Stimulated activated CD8-positive, alpha-beta memory T cell treated with anti-CD3 and anti-CD28 coated beads, Interleukin-15, amount 100 ng/mL, for 4 hours (primary cell): ENCODE results near the gene KMT2D.

Source experiments
- DNase-seq, 2 donors: peaks; one replicate each; pipeline ENCODE4 v3.0.0-alpha.2; 2020; ENCODE audit warnings: low read depth in 2 of 2

KMT2D gene

DNA sequence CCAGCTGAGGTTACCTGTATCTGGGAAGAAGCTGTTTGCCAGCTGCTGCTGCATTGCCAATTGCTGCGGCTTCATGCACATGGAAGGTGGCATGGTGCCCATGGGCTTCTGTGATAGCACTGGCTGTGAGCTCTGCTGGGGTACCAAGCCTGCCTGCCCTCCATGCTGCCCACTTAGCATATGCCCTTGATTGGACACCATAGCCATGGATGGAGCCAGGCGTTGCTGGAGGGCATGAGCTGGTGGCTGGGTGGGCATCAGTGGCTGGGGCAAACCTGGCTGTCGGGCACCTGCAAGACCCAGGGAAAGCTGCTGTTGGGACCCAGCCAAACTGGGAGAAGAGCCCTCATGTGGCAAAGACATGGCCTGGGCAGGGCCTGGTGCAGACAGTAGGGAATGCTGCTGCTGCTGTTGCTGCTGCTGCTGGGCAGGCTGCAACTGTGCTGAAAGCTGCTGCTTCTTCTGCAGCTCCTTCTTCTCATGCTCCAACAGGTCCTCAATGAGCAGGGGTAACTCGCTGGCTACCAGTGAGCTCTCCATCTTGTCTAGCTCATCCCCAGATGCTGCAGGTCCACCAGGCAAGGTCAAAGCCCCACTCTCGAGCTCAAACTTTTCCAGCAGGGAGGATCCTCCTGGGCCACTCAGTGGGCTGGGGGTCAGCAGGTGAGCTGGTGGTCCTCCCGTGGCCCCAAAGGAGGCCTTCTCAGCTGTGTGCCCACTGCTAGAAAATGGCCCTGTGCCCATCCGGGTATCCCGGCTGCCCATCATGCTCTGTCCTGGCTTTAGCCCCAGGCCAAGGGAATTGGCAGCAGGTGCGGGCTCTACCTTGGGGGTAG is 23.3 kb downstream of the KMT2D start:
- DNase-seq, result no peak

DNA sequence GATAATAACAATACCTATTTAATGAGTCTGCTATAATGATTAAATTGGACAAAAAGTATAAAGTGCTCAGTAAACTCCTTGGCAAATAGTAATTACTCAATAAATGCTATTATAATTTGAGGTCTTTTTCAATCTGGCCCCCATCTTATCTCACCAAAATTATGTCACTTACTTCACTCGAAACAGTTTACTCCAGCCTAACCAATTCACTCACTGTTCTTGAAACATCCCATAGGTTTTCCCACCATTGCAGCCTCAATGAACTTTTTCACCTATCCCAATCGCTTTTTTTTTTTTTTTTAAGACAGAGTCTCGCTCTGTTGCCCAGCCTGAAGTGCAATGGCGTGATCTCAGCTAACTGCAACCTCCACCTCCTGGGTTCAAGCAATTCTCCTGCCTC is 24.6 kb downstream of the KMT2D start:
- DNase-seq, result no peak

DNA sequence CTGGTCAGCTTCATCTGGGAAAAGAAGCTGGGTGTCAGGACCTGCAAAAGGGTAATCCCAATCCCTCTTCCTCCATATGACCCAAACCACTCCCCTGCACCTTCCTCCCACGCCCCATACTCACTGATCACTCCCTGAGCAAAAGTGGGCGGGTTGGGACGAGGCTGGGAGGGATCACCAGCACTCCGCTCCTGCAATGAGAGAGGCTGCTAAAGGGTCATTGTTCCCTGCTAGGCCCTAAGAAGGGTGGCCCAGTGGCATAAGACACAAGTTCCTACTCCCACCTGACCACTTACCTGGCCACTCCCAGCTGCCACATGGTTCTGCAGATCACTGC is 26.3 kb downstream of the KMT2D start:
- no peak for DNase-seq

DNA sequence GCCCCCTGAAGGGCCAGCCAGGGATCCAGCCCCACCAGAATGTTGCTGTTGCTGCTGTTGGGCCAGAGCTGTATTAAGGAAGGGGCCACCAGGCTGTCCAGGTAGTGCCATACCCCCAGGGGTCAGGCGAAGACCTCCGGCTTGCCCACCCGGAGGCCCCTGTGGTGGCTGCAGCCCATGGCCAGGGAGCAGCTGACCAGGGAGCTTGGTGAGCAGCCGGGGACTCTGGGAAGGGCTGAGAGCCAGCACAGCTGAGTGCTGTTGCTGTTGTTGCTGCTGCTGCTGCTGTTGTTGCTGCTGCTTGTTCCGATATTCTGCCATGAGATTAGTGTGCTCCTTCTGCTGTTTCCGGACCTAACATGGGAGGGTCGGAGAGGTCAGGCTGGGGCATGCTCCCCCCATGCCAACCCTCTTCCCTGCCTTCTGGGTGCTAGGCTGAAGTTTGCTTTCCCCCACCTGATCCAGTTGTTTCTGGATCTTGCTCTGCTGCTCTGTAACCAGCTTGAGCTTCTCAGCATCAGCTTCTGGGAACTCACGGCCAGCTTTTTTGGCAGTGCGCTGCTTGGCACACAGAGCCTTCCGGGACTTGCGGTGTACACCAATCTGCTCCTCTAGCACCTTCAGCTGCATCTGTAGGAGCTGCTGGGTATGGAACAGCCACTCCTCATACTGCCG is 26.8 kb downstream of the KMT2D start:
- DNase-seq, result no peak

DNA sequence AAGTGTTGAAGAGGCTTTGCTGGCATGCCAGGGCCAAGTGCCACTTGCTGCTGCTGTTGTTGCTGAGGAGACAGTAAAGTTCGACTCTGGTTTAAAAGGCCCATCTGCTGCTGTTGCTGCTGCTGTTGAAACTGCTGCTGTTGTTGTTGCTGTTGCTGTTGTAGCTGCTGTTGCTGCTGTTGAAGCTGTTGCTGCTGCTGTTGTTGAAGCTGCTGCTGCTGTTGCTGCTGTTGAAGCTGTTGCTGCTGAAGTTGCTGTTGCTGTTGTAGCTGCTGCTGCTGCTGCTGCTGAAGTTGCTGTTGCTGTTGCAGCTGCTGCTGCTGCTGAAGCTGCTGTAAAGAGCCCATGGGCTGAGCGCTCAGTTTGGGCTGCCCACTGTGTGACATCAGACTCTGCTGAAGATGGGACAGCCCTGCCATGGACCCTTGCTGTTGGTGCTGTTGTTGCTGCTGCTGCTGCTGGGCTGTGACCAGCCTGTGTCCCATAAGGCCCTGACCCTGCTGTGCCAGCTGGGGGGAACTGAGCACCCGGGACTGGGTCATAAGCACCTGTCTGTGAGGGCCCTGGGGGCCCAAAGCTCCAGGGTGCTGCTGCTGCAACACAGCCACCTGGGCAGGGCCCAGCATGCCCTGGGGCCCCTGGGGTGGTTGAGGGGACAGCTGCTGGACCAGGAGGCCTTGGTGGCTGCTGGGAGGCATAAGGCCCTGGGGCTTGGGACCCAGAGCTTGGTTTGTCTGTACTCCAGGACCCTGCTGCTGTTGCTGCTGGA is 27.7 kb downstream of the KMT2D start:
- DNase-seq, result no peak

DNA sequence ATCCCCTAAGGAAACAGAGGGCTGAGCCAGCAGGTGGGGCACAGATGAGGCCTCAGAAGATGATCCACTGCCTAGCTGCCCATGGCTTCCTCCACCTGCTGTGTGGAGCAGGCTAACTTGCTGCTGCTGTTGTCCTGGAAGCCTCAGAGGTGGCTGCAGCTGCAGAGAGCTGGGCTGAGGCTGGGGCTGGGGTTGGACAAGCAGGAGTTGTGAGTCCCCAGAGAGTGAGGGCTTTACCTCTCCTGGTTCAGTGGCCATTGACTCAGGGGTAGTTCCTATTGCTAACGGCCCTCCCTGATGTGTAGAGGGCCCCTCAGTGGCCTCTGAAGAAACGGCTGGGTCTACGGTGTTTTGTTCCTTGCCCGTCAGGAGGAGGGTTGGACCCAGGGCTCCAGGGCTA is 28.3 kb downstream of the KMT2D start:
- no peak for DNase-seq

DNA sequence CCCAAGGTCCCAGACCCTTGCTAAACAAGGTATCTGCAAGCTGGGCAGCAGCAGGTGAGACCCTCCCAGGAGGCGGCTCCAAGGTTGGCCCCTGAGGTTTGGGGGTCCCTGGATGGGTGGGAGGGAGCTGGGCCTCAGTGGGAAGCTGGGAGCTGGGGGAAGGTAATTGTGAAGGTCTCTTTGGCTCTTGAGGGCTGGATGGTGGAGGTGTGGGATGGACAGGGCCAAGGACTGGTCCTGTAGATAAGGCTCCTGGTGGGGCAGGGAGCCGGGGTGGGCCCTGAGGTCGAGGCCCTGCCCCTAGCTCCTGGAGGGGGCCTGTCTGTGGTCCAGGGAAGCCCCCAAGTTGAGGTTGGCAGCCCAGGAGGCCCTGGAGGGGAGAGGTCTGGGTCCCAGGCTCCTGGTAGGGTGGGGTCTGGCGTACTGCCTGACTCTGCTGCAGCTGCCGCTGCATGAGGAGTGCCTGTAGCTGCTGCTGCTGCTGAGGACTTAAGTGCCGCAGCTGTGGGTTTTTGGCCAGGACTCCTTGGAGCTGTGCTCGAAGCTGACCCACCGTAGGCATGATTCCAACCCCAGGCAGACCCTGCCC is 28.9 kb downstream of the KMT2D start:
- DNase-seq, result no peak

DNA sequence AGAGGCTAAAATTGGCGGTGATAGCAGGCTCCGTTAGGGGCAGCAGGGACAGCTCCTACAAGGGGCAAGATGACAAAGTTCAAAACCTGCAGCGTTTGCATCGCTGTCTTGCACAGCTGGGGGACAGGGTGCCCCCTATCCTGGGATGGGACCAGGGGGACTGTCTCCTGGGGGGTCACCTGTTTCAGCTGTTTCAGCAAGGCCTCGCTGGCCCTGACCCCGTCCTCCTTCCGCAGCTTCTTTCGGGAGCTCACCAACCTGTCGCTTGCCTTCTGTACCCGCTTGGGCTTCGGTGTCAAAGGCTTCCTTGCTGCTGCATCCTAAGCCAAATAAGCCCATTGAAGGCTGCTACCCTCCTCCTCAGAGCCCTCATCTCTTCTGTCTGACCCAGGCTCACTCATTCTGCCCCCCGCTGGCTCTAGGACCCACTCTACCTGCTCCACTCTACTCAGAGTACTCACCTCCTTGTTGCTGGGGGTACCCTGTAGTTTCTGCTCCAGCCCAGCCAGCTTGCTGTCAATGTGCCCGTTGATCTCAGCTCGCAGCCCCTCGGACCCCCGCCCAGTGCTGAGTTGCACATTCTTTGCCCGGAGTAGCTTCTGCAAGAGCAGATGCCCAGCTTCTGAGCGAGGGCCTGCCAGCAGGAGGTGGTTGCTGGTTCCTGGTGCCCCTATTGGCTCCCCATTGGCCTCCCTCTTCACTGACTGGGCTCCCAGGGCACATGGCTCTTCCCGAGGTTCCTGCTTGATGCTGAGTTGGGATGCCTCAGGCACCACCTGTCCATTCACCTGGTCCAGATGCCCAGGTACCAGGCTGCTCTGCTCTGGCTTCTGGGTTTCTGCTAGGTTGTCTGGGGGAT is 29.7 kb downstream of the KMT2D start:
- no peak for DNase-seq

DNA sequence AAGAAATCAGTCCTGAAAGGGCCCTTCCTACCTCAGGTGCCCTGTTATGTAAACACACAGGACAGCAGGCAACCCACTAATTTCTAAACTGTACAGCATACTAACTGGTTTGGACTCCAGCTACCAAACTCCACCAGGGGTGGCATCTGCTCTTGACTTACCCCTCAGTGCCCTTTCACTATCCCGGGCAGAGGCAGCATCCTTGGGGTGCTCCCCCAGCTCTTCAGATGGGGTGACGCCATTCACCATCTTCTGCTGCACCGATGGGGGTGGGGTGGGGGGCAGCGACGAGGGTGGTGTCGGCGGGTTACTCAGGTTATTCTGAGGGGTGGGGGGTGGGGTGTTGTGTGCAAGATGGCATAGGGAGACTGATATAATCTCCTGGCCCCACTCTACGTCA is 30.5 kb downstream of the KMT2D start:
- DNase-seq, result no peak

DNA sequence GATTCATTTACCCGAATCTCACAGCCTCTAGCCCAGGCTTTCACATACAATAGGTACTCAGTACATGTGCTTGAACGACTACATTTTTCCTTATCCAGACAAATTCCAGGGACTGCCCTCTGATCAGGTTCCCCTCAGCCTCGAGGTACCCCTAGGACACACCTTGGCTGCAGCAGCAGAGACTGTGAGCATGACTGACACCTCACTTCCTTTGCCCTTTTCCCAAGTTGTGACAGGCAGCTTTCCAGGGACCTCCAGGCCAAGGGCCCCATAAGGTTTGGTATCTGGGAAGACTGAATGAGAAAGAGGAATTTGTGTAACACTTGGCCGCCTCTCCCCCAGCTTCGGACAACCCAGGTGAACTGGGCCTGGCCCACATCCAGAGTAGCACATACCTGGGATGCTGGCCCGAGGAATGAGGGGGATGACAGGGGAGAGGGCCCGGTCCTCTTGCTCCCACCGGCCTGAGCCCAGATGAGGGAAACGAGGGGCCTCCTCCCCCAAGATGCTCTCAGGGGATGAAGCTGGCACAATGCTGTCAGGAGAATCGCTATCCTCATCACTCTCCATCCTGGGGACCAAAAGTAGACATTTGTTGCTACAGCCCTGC is 31.8 kb downstream of the KMT2D start:
- no peak for DNase-seq

DNA sequence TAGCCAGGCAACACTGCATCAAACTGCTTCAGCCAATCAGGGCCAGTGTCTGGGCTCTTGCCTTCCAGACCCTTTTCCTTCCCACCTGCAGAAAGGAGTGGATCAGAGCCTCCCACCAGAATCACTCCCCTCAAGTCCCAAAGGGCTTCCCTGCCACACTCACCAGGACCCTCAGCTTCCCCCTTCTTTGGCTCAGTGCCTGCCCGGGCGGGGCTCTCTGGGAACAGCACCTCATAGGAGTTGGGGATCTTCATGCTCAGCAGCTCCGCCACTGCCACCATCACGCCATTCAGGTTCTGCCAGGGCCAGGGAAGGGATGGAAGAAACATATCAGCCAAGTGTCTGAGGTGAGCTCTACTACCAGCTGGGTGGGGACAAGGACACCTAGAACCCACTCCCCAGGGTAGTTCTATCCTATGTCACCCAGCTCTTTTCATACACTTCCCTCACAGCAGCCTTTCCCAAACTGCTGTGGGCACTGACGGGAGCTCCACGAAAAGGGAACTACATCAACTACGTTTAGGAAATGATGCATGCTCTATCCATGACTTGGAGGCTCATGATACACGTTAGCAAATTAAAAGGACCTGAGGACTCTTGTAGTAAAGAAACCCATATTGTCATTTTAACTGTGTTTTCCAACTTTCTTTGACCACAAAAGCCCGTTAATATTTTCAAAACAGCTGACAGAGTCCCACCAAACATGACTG is 32.6 kb downstream of the KMT2D start:
- no peak for DNase-seq

DNA sequence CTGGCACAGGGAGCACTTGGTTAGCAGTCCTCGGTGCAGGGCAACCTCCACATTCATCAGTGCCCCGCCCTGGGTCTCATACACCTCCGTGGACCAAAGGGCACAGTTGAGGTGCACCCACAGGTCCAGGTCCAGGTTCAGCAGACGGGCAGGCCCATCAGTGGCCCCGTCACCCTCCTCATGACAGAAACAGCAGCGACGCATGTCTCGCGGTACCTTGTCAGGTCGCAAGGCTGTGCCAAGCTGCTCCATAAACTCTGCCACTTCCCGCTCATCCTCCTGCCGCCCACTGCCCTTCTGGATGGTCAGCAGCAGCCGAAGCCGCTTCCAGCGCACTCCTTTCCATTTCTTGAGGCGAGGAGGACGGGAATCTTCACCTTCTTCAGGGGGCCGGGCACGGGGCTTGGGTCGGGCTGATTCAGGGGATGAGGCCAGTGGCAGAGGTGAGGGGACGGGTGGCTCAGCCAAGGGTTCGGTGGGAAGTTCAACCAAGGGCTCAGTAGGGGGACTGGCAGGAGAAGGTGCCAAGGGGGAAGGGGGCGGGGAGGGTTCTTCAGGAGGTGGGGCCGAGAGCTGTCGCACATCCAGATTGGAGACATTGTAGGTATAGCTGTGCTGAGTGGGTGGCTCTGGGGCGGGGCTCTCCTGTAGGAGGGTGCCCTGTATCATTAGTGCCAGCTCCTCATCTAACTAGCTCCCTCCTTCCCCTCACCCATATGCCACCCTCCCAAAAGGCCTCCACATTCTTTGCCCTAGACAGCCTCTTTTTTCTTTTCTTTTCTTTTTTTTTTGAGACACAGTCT is 33.7 kb downstream of the KMT2D start:
- no peak for DNase-seq

DNA sequence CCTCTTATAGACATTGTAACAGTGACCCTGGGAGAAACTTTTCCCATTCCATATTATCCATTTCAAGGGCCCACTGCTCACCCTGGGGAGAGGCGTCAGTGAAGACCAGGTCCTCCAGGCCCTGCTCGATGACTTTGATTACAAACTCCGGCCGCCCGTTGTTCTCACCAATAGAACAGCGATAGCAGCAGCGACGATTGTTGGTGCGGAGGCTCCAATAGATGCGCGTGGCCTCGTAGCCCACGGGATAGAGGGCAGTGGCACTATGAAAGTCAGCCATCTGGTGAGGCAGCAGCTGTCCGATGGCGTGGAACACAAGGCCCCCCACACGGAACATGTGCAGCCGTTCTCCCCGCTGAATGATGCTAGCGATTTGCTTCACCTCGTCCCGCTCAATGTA is 34.5 kb downstream of the KMT2D start:
- DNase-seq, result no peak

DNA sequence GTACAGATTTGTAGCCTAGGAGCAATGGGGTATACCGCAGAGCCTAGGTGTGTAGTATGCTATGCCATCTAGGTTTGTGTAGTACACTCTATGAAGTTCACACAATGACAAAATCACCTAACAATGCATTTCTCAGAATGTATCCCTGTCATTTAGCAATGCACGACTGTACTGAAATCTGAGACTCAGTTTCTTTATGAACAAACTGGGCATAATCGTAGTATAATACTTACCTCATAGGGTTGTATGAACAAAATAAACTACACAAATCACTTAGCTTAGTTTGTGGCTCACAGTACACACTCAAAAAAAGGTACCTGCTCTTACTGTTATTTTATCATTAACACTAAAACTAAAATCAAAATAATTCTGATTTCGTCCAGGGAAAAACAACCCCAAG is 35.1 kb downstream of the KMT2D start:
- no peak for DNase-seq

DNA sequence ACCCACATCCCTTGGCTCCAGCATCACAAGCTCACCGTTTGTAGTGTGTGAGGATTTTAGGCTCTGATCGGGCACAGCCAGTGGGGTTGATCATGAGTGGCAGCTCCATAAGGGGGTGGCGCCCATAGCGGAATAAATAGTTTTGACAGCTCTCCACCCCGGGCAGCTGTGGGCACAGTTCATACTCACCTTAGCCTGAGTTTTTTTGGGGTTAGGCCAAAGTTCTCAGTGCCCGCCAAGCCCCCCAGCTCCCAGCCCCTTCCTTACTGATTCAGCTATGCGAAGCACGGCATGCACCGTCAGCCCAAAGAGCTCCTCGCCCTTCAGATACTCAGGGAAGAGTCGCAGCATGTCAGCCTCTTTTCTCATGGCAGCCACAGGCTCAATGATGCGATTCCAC is 36.1 kb downstream of the KMT2D start:
- no peak for DNase-seq

DNA sequence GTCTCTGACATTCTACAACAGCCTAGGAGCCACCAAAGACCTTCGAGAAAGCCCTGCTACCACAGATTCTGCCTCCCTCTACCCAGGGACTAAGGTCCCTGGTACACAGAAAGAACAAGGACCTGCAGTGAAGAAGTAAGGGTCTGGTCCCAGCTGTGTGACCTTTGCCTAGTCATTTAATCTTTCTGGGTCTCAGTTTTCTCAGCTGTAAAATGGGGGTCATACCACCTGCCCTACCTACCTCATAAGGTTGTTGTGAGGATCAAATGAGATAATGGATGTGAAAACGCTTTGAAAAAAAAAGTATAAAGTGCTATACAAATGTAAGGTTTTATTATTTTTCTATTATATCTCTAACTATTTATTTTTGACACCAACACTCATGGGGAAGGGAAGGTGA is 36.8 kb downstream of the KMT2D start:
- DNase-seq, result no peak

DNA sequence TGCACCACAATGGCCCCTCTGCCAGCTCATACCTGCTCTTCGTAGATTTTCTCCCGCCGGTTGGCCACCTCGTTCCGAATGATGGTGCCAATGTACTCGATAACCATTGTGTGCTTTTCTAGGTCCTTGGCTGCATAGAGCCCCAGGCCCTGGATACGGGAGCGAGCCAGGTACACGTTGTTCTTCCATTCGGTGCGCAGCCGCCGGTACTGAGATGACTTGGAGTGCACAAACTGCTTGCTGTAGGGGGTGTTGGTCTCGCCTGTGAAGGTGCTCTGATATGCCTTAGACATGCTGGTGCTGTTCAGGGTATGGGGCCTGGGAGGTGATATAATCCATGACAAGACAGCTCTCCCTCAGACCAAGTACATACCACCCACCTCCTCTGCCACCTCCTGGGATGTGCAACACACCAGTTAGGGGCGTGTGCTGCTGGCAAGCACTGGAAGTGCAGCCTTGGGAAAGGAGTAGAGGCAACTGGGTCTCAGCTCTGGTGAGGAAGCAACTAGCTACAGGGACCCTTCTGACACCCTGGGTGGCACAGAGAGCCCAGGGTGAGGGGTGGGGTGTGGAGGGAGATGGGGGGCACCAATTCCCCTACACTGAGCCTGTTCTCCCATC is 37.9 kb downstream of the KMT2D start:
- DNase-seq, result no peak

DNA sequence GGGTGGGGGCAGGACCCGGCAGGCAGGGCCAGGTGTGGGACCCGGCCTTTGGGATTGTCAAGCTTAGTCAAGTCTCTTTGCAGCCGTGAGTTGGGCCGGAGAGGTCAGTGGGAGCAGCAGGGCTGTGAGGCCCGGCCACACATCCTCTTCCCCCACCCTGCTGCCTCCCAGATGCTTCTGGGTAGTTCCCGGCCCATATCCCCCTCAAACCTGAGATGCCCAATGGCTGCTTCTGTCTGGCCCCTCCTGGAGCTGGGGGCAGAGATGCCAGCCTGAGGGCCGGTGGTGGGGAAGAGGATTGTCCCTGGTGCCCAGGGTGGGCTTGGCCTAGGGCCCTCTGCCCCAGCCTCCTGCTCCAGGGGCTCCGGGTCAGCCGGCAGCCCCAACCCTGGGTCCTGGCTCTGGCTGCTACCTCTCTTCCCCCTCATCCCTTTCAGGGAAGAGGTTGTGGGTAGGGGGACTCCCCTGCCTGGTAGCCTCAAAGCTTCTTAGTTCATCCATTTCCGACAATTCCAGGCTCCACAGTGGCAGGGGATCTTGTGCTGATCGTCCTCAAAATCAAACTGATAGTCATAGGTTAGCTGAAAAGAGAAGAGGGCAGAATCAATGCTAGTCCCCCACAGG is 39.2 kb downstream of the KMT2D start:
- no peak for DNase-seq

DNA sequence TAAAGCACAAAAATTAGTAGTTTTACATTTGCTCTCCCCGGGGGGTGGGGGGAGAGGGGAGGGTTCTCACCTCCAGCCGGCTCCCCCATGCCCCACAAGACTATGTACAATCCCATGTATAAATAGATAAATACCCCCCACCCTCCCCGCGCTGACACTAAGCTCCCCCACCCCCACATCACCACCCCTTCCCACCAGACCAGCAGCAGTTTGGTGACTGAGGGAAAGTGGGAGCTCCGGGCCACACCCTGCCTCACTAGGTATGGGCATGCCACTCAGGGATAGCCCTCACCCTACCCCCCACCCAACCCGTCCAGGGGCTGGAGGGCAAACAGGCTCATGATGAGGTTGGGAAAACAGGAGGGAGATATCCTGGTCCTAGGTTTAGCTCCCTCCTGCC is 40.2 kb downstream of the KMT2D start:
- no peak for DNase-seq
